ENCODE data around the gene PANK1. TPM values are rescaled to one million over a fixed set of nuclear protein-coding genes. Genes with fewer than 3 reads are reported as not detected.

PANK1 gene
- total and polyA plus RNA-seq, 2 donors (not counting 3 experiments of a cell fraction or from before 2014, with no cell fraction given) = 2.0 to 6.3 TPM

GRCh38 chr10:89639326-89639725 is 5.7 kb downstream of the PANK1 start:
- intact Hi-C loops (cut with micrococcal nuclease) = no loop called here
- Histone ChIP-seq H3K36me3 (ENCODE audit: control insufficient read depth in 2 of 2, extremely low read depth in 1 of 2, insufficient read depth in 2 of 2, low read length in 2 of 2) (no peaks in the 10 kb centered on the region), H3K9me1 (replicated peaks; ENCODE audit: control insufficient read depth, extremely low read depth, insufficient read depth, low read length) (no peaks in the 10 kb centered on the region), H3K27ac (ENCODE audit: insufficient read depth, low read depth, low read length) (no peak overlapping the region), H4K20me1 (replicated peaks; ENCODE audit: control insufficient read depth, extremely low read depth, insufficient read depth, low read length) (no peaks in the 10 kb centered on the region), H3K9me3 (replicated peaks; ENCODE audit: control insufficient read depth, insufficient read depth, low read length) (no peaks in the 10 kb centered on the region), H3K4me1 (ENCODE audit: control insufficient read depth, extremely low read depth, insufficient read depth, low read length) (peaks cover 6% of the 10 kb centered on the region), H3K27me3 (ENCODE audit: control insufficient read depth in 2 of 2, insufficient read depth in 2 of 2, low read length in 2 of 2) (no peaks in the 10 kb centered on the region), H3K4me2 (ENCODE audit: insufficient read depth, low read length) (no peak overlapping the region), H3K79me2 (ENCODE audit: control insufficient read depth, insufficient read depth, low read length) (peaks cover 12% of the 10 kb centered on the region), H3K4me3 (replicated peaks in 1 of 3; ENCODE audit: insufficient read depth in 1 of 3, low read depth in 1 of 3, low read length in 3 of 3) (no peak overlapping the region), H2AFZ (ENCODE audit: low read depth, low read length) (no peak overlapping the region), H3K9ac (replicated peaks; ENCODE audit: extremely low read depth, insufficient read depth, low read length) (no peak overlapping the region)
- CTCF ChIA-PET = no interaction called here
- dilution Hi-C loops (cut with MboI; ENCODE audit: extremely low pct_ligation_motif_present, low sequenced_read_pairs) = no loop called here
- FAIRE-seq (no peak), DNase-seq (ENCODE audit: low read depth, low spot score) (no peak)
- POLR2A ChIA-PET = no interaction called here
- no TSS peak for BruUV-seq (replicated peaks)
- no peak for TF ChIP-seq POLR2A (IDR thresholded peaks at IDR 0.05; ENCODE audit: low read depth, low read length)
- TF ChIP-seq GATA2 (IDR thresholded peaks at IDR 0.05; ENCODE audit: insufficient read depth, insufficient read length, low read depth, low read length) = no peak
- no peak for TF ChIP-seq POLR2AphosphoS5 (IDR thresholded peaks at IDR 0.05; ENCODE audit: insufficient read depth, low read depth, low read length)
- no peak for TF ChIP-seq EZH2 (IDR thresholded peaks at IDR 0.05; ENCODE audit: borderline replicate concordance, low read depth, low read length, severe bottlenecking)
- no peak for TF ChIP-seq JUN (IDR thresholded peaks at IDR 0.05; ENCODE audit: borderline replicate concordance, insufficient read depth, insufficient read length, low read depth)
- TF ChIP-seq FOS (IDR thresholded peaks at IDR 0.05; ENCODE audit: borderline replicate concordance, insufficient read depth, low read length) = no peak
- TF ChIP-seq MYC (IDR thresholded peaks at IDR 0.05; ENCODE audit: low read depth, low read length) = no peak
- TF ChIP-seq CTCF (IDR thresholded peaks at IDR 0.05; ENCODE audit: extremely low read depth in 1 of 2, insufficient read depth in 1 of 2, low read depth in 1 of 2, low read length in 2 of 2) = no peak
- TF ChIP-seq MAX (IDR thresholded peaks at IDR 0.05; ENCODE audit: insufficient read depth, insufficient read length) = no peak

Measured in endothelial cell of umbilical vein (primary cell).